OCI-LY7 (cell line): ENCODE measurements around the gene LGR6. TPM values are rescaled to one million over a fixed set of nuclear protein-coding genes. Genes with fewer than 3 reads are reported as not detected.

Source experiments
- BruUV-seq: library from RNA; stranded (reverse); fragments of 400-500 nt; replicated peaks from 2 replicates; lab custom pipeline; 2021; lab: Mats Ljungman, UMichigan
- CTCF ChIA-PET: fragments of 300-600 bp; sonication (Branson Sonifier 250); formaldehyde crosslinking; loops from one replicate; lab custom pipeline; 2022; ENCODE audit warnings: antibody characterized with exemption; ENCODE audit not compliant: unreplicated experiment; lab: Charles Lee
- POLR2A ChIA-PET: fragments of 300-600 bp; sonication (Branson Sonifier 250); formaldehyde crosslinking; loops from one replicate; lab custom pipeline; 2022; ENCODE audit warnings: antibody characterized with exemption; lab: Charles Lee
- DNase-seq: peaks from one replicate; pipeline ENCODE4 v3.0.0-alpha.2; 2015; ENCODE audit warnings: low spot score
- H2AFZ ChIP-seq: fragments of 200-600 bp; sonication (generic), shearing (Covaris generic); 2 replicates; pipeline ENCODE4 v1.6.1; 2014; ENCODE audit warnings: mild to moderate bottlenecking, antibody characterized with exemption, low read length, moderate library complexity
- H3K27ac ChIP-seq: fragments of 200-600 bp; sonication (generic); 2 replicates; pipeline ENCODE4 v1.5.1; 2014; ENCODE audit warnings: mixed run types, low read depth, mild to moderate bottlenecking, moderate library complexity, low read length, inconsistent platforms; ENCODE audit not compliant: poor library complexity, severe bottlenecking
- H3K36me3 ChIP-seq: fragments of 200-600 bp; sonication (generic); 2 replicates; pipeline ENCODE4 v1.6.1; 2014; ENCODE audit warnings: mild to moderate bottlenecking, antibody characterized with exemption, low read length, moderate library complexity, mixed read lengths; ENCODE audit not compliant: insufficient read depth
- H3K4me1 ChIP-seq: fragments of 200-600 bp; sonication (generic); 2 replicates; pipeline ENCODE4 v1.5.1; 2014; ENCODE audit warnings: mild to moderate bottlenecking, low read length; ENCODE audit not compliant: insufficient read depth, poor library complexity, severe bottlenecking
- H3K4me2 ChIP-seq: fragments of 200-600 bp; sonication (generic); 2 replicates; pipeline ENCODE4 v1.6.1; 2014; ENCODE audit warnings: mild to moderate bottlenecking, low read length
- H3K4me3 ChIP-seq: fragments of 200-600 bp; sonication (generic); 2 replicates; pipeline ENCODE4 v1.5.1; 2014; ENCODE audit warnings: mild to moderate bottlenecking, low read depth, low read length; ENCODE audit not compliant: poor library complexity, severe bottlenecking
- H3K79me2 ChIP-seq: fragments of 200-600 bp; sonication (generic); 2 replicates; pipeline ENCODE4 v1.6.1; 2016; ENCODE audit warnings: low read depth, mild to moderate bottlenecking, low read length, moderate library complexity, mixed read lengths; ENCODE audit not compliant: insufficient read depth
- H3K9me2 ChIP-seq: fragments of 200-600 bp; sonication (generic); 2 replicates; pipeline ENCODE4 v1.6.1; 2016; ENCODE audit warnings: mild to moderate bottlenecking, low read length, mixed read lengths; ENCODE audit not compliant: insufficient read depth
- H3K9me3 ChIP-seq: fragments of 200-600 bp; sonication (generic); 2 replicates; pipeline ENCODE4 v1.6.1; 2014; ENCODE audit warnings: mild to moderate bottlenecking, mixed run types, low read length, mixed read lengths
- H4K20me1 ChIP-seq: fragments of 200-600 bp; sonication (generic); 2 replicates; pipeline ENCODE4 v1.6.1; 2014; ENCODE audit warnings: mild to moderate bottlenecking, antibody characterized with exemption, low read length, moderate library complexity, mixed read lengths; ENCODE audit not compliant: insufficient read depth
- CTCF ChIP-seq: fragments of 200-600 bp; sonication (generic); conservative IDR thresholded peaks from 2 replicates; pipeline ENCODE4 v1.5.1; 2014; ENCODE audit warnings: mild to moderate bottlenecking, antibody characterized with exemption, low read length, moderate library complexity, mixed read lengths
- EZH2phosphoT487 ChIP-seq: fragments of 200-600 bp; sonication (generic); IDR thresholded peaks from 2 replicates; pipeline ENCODE4 v1.6.1; 2018; ENCODE audit warnings: low read depth, borderline replicate concordance, mild to moderate bottlenecking, mixed run types, antibody characterized with exemption, low read length, moderate library complexity, mixed read lengths
- intact Hi-C: fragments of 100-400 bp; cut with micrococcal nuclease; formaldehyde crosslinking; loops from one replicate; pipeline ENCODE4 v1.10.0; 2022; ENCODE audit not compliant: unreplicated experiment
- total RNA-seq, 2 experiments: library from RNA; depleted of rRNA in 1 of 2; stranded (reverse); fragments of >200 nt in 1 of 2; shearing (Covaris generic) in 1 of 2; gene quantifications; 2 replicates each; pipeline ENCODE4 v1.2.3, GENCODE V29; 2014 to 2022

LGR6 gene
- total RNA-seq, 2 experiments from 2014 or later = not detected

GRCh38 chr1:202361701-202362100, 168.1 kb downstream of the LGR6 start:
- Histone ChIP-seq H3K9me3 (no peaks in the 10 kb centered on the region), H3K27ac (no peak overlapping the region), H3K79me2 (peaks cover 4% of the 10 kb centered on the region; the same call in 1 of the 2 replicates), H3K4me3 (no peak overlapping the region), H2AFZ (no peak overlapping the region), H3K36me3 (no peaks in the 10 kb centered on the region), H4K20me1 (no peaks in the 10 kb centered on the region), H3K4me1 (no peaks in the 10 kb centered on the region), H3K4me2 (no peak overlapping the region), H3K9me2 (no peaks in the 10 kb centered on the region)
- ChIA-PET CTCF (no interaction called here), POLR2A (interaction anchor here (0.8 kb wide), 1 partner anchor 230 kb away, joined by 4 read pairs; no protein-coding TSS in a partner anchor)
- no TSS peak for BruUV-seq
- no peak for TF ChIP-seq EZH2phosphoT487
- TF ChIP-seq CTCF = no peak
- intact Hi-C loops = no loop called here
- no peak for DNase-seq

- Histone ChIP-seq H3K27ac (no peak overlapping the region), H3K4me1 (no peaks in the 10 kb centered on the region), H3K4me3 (no peak overlapping the region), H2AFZ (no peak overlapping the region), H3K36me3 (no peaks in the 10 kb centered on the region), H3K9me2 (no peaks in the 10 kb centered on the region), H3K4me2 (no peak overlapping the region), H3K79me2 (peaks cover 4% of the 10 kb centered on the region; the same call in 1 of the 2 replicates), H3K9me3 (no peaks in the 10 kb centered on the region), H4K20me1 (no peaks in the 10 kb centered on the region)
- TF ChIP-seq EZH2phosphoT487 = no peak
- no peak for TF ChIP-seq CTCF
- intact Hi-C loops = no loop called here
- ChIA-PET CTCF (no interaction called here), POLR2A (interaction anchor here (0.7 to 0.8 kb wide), 2 partner anchors 230 to 426 kb away, joined by 3 to 4 read pairs; no protein-coding TSS in a partner anchor)
- no TSS peak for BruUV-seq
- DNase-seq = no peak
These were observed 168.6 kb downstream of the LGR6 start for GRCh38 chr1:202362212-202362611.

GRCh38 chr1:202365092-202365815, 171.7 kb downstream of the LGR6 start:
- intact Hi-C loops = no loop called here
- ChIA-PET CTCF (no interaction called here), POLR2A (no interaction called here)
- Histone ChIP-seq H2AFZ (no peak overlapping the region), H3K4me1 (no peaks in the 10 kb centered on the region), H3K9me3 (no peaks in the 10 kb centered on the region), H3K9me2 (no peaks in the 10 kb centered on the region), H3K4me2 (no peak overlapping the region), H4K20me1 (no peaks in the 10 kb centered on the region), H3K36me3 (no peaks in the 10 kb centered on the region), H3K4me3 (no peak overlapping the region), H3K27ac (no peak overlapping the region), H3K79me2 (peaks cover 4% of the 10 kb centered on the region; the same call in 1 of the 2 replicates)
- DNase-seq = no peak
- BruUV-seq = no TSS peak
- TF ChIP-seq EZH2phosphoT487 = no peak
- no peak for TF ChIP-seq CTCF
